HG03064 (cell line): Measurements from ENCODE around the gene NUDT16.

Source experiments
- ATAC-seq: cut with Tn5 transposase; IDR thresholded peaks from one replicate; pipeline ENCODE4 v1.9.1; 2021; ENCODE audit warnings: low read depth; ENCODE audit not compliant: unreplicated experiment

NUDT16 gene

DNA sequence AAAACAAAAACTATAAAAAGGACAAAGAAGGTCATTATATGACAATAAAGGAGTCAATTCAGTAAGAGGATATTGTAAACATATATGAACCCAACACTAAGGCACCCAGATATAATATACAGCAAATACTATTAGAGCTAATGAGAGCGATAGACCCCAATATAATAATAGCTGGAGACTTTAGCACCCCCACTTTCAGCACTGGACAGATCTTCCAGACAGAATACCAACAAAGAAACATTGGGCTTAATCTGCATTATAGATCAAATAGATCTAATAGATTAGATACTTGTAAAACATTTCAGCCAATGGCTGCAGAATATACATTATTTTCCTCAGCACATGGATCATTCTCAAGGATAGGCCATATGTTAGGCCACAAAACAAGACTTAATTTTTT lies 53.4 kb downstream of the NUDT16 start:
- no peak for ATAC-seq
